Keratinocyte (primary cell): ENCODE data around the gene CD247.

Experiments
- CTCF ChIP-seq, 3 experiments: IDR thresholded peaks in 1 of 3; conservative IDR thresholded peaks in 1 of 3; optimal IDR thresholded peaks in 1 of 3; 2 replicates in 2 of 3; 3 replicates in 1 of 3; pipeline versions ENCODE3 to v1.5.1; 2011; ENCODE audit warnings: low read length in 3 of 3, mild to moderate bottlenecking in 3 of 3, moderate library complexity in 2 of 3, control low read depth in 1 of 3, inconsistent platforms in 1 of 3; ENCODE audit not compliant: insufficient read depth in 2 of 3; ENCODE audit errors: extremely low read depth in 1 of 3
- EZH2 ChIP-seq: IDR thresholded peaks from one replicate; pipeline ENCODE4 v1.6.1; 2012; ENCODE audit warnings: inconsistent platforms, mild to moderate bottlenecking, low read length, moderate library complexity

GRCh38 chr1:167450843-167451242, 67.5 kb downstream of the CD247 start:
- TF ChIP-seq CTCF (optimal IDR thresholded peaks at IDR 0.05 in 1 of 3, IDR thresholded peaks at IDR 0.05 in 1 of 3, conservative IDR thresholded peaks at IDR 0.05 in 1 of 3; ENCODE audit: extremely low read depth in 1 of 3, insufficient read depth in 2 of 3, low read length in 3 of 3) (no peak), EZH2 (no peak)
